Activated CD8-positive, alpha-beta T cell treated with anti-CD3 and anti-CD28 coated beads, Interleukin-2, amount 10 ng/mL, durations not matched to agents 7 days and 5 days (primary cell): ENCODE data around the gene TXNRD2. TPM values are rescaled to one million over a fixed set of nuclear protein-coding genes. Genes with fewer than 3 reads are reported as not detected.
A peak's percentile ranks its signal among the peaks of the same experiment; 100 is the strongest.

Experiments used
- ATAC-seq: fragments of 150-1000 bp; cut with Tn5 transposase; one replicate; pipeline ENCODE4 v1.10.0; 2021; ENCODE audit warnings: moderate library complexity
- CTCF ChIA-PET: fragments of 350-600 bp; sonication (Branson Sonifier 250); formaldehyde crosslinking; loops from one replicate; lab custom pipeline; 2021; ENCODE audit warnings: antibody characterized with exemption; lab: Charles Lee
- POLR2A ChIA-PET: fragments of 350-600 bp; sonication (Branson Sonifier 250); formaldehyde crosslinking; loops from one replicate; lab custom pipeline; 2021; ENCODE audit warnings: antibody characterized with exemption; lab: Charles Lee
- DNase-seq: peaks from one replicate; pipeline ENCODE4 v3.0.0-alpha.2; 2020
- H3K27ac Mint-ChIP-seq: one replicate; pipeline ENCODE4 v1.8.0; 2021; ENCODE audit warnings: mild to moderate bottlenecking, mixed read lengths
- H3K27me3 Mint-ChIP-seq: one replicate; pipeline ENCODE4 v1.8.0; 2021; ENCODE audit warnings: low read depth, mixed read lengths
- H3K36me3 Mint-ChIP-seq: one replicate; pipeline ENCODE4 v1.8.0; 2021; ENCODE audit warnings: low read depth, mixed read lengths
- H3K4me1 Mint-ChIP-seq: one replicate; pipeline ENCODE4 v1.8.0; 2021; ENCODE audit warnings: low read depth, mixed read lengths
- H3K4me3 Mint-ChIP-seq: one replicate; pipeline ENCODE4 v1.8.0; 2021; ENCODE audit warnings: mild to moderate bottlenecking, mixed read lengths
- H3K9me3 Mint-ChIP-seq: one replicate; pipeline ENCODE4 v1.8.0; 2022; ENCODE audit warnings: mixed read lengths; ENCODE audit not compliant: insufficient read depth
- total RNA-seq, 2 experiments: library from RNA; stranded (reverse); gene quantifications; one replicate each; pipeline ENCODE4 v1.2.3, GENCODE V29; 2021

Gene TXNRD2
- total RNA-seq, 2 experiments from 2014 or later: 16.1 to 19.3 TPM

- DNase-seq: no peak
- H3K4me1 Mint-ChIP-seq: peaks cover 42% of the 10 kb centered on the region
These were observed 89.3 kb downstream of the TXNRD2 start for GRCh38 chr22:19852177-19852781.

GRCh38 chr22:19851291-19852176, 90.1 kb downstream of the TXNRD2 start:
- Mint-ChIP-seq H3K27me3 (no peaks in the 10 kb centered on the region), H3K36me3 (peaks cover 47% of the 10 kb centered on the region), H3K4me1 (peaks cover 36% of the 10 kb centered on the region), H3K27ac (no peak overlapping the region), H3K9me3 (no peaks in the 10 kb centered on the region), H3K4me3 (peak overlapping the region; percentile 94)
- DNase-seq (no peak), ATAC-seq (no peak)
- ChIA-PET CTCF (interaction anchor here (1.0 to 1.5 kb wide), 2 partner anchors 9 to 59 kb away, joined by 3 to 4 read pairs; no protein-coding TSS in a partner anchor), POLR2A (no interaction called here)

More at GRCh38 chr22:19852177-19852781, 89.3 kb downstream of the TXNRD2 start:
- Mint-ChIP-seq H3K27ac (peak overlapping the region; percentile 47), H3K36me3 (peaks cover 41% of the 10 kb centered on the region), H3K27me3 (no peaks in the 10 kb centered on the region), H3K9me3 (no peaks in the 10 kb centered on the region), H3K4me3 (peak overlapping the region; percentile 94)
- CTCF ChIA-PET: interaction anchor here (0.6 to 1.5 kb wide), 3 partner anchors 10 to 320 kb away, joined by 3 to 4 read pairs (median 3); no protein-coding TSS in a partner anchor
- ATAC-seq: no peak
- POLR2A ChIA-PET: no interaction called here

DNA sequence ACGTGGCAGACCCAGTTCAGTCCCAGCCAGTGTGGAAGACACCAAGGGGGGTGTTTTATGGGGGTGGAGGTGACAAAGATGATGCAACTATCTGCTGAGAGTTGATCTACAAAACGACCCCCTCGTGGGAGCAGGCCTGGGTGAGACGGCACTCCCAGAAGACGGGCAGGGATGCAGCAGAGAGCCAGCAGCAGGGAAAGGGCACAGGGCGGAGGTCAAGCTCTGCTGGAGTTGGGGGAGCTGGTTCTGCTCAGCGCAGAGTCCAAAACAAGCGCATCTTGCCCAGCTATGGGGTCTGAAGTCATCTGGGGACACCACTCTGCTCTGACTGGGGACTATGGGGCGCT, 90.9 kb downstream of the TXNRD2 start:
- DNase-seq: no peak
- CTCF ChIA-PET: interaction anchor here (1.5 kb wide), 1 partner anchor 8 kb away, joined by 3 read pairs; no protein-coding TSS in a partner anchor
- Mint-ChIP-seq H3K27me3 (no peaks in the 10 kb centered on the region), H3K4me1 (peaks cover 31% of the 10 kb centered on the region), H3K4me3 (no peak overlapping the region), H3K36me3 (peaks cover 48% of the 10 kb centered on the region), H3K27ac (no peak overlapping the region), H3K9me3 (no peaks in the 10 kb centered on the region)
- POLR2A ChIA-PET: no interaction called here
- ATAC-seq: no peak

DNA sequence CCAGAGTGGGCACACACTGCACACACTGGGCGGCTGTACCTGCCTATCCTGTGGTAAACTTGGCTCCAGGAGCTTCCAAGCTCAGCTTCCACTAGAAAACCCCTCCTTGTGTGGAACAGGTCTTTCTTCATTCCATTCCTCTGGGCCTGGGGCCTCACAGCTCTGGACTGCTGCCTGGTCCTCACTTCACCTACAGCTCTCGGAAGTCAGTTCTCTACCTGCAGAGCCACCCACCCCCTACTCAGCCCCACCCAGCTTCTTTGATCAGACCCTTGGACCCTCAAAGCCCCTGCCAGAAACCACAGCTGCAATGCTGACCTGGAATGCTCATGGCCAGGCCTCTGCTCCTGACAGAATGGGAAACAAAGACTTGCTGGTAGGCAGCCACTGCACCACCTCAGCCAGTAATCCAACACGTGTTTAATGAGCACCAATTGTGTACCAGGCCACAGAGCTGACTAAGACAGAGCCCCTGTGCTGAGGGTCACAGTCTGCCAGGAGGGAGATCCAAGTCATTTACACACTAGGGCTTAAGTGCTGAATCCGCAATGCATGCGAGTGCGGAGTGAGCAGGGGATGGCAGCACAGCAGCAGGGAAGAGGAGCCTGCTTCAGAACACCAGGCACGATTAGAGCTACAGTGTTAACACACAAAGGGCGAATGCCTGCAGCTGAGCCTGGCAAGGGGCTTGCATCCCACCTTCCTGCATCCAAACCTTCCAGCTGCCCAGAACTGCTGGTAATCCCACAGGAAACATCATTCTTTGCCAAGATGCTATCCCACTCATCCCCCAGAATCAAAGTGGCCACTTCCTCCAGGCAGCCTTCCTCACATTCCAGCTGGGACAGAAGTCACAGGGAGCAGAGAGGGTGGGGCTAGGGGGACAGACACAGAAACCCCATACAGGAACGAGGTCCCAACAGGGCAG, 91.5 kb downstream of the TXNRD2 start:
- CTCF ChIA-PET: no interaction called here
- Mint-ChIP-seq H3K27me3 (no peaks in the 10 kb centered on the region), H3K27ac (no peak overlapping the region), H3K4me3 (no peak overlapping the region), H3K36me3 (peaks cover 48% of the 10 kb centered on the region), H3K4me1 (peaks cover 34% of the 10 kb centered on the region), H3K9me3 (no peaks in the 10 kb centered on the region)
- POLR2A ChIA-PET: interaction anchor here (1.0 kb wide), 1 partner anchor 37 kb away, joined by 3 read pairs; no protein-coding TSS in a partner anchor
- DNase-seq (no peak), ATAC-seq (no peak)

- Mint-ChIP-seq H3K9me3 (no peaks in the 10 kb centered on the region), H3K4me3 (no peak overlapping the region), H3K27ac (no peak overlapping the region), H3K4me1 (peaks cover 41% of the 10 kb centered on the region), H3K27me3 (no peaks in the 10 kb centered on the region), H3K36me3 (peaks cover 48% of the 10 kb centered on the region)
- ChIA-PET POLR2A (interaction anchor here (1.3 kb wide), 1 partner anchor 43 kb away, joined by 4 read pairs; no protein-coding TSS in a partner anchor), CTCF (no interaction called here)
- ATAC-seq (no peak), DNase-seq (no peak)
These were observed 93.1 kb downstream of the TXNRD2 start for GRCh38 chr22:19848298-19849224.

GRCh38 chr22:19847345-19847632, 94.3 kb downstream of the TXNRD2 start:
- H3K27ac Mint-ChIP-seq: no peak overlapping the region
- ChIA-PET POLR2A (no interaction called here), CTCF (no interaction called here)
- DNase-seq: no peak
- no peaks in the 10 kb centered on the region for H3K9me3 Mint-ChIP-seq
- peaks cover 28% of the 10 kb centered on the region for H3K4me1 Mint-ChIP-seq
- H3K36me3 Mint-ChIP-seq: peaks cover 40% of the 10 kb centered on the region
- ATAC-seq: no peak
- H3K27me3 Mint-ChIP-seq: no peaks in the 10 kb centered on the region
- H3K4me3 Mint-ChIP-seq: no peak overlapping the region

GRCh38 chr22:19846620-19847344, 94.8 kb downstream of the TXNRD2 start:
- H3K27me3 Mint-ChIP-seq: no peaks in the 10 kb centered on the region
- ChIA-PET CTCF (no interaction called here), POLR2A (no interaction called here)
- ATAC-seq: no peak
- H3K9me3 Mint-ChIP-seq: no peaks in the 10 kb centered on the region
- DNase-seq: no peak
- H3K27ac Mint-ChIP-seq: no peak overlapping the region
- no peak overlapping the region for H3K4me3 Mint-ChIP-seq
- H3K4me1 Mint-ChIP-seq: peaks cover 24% of the 10 kb centered on the region
- H3K36me3 Mint-ChIP-seq: peaks cover 37% of the 10 kb centered on the region

DNA sequence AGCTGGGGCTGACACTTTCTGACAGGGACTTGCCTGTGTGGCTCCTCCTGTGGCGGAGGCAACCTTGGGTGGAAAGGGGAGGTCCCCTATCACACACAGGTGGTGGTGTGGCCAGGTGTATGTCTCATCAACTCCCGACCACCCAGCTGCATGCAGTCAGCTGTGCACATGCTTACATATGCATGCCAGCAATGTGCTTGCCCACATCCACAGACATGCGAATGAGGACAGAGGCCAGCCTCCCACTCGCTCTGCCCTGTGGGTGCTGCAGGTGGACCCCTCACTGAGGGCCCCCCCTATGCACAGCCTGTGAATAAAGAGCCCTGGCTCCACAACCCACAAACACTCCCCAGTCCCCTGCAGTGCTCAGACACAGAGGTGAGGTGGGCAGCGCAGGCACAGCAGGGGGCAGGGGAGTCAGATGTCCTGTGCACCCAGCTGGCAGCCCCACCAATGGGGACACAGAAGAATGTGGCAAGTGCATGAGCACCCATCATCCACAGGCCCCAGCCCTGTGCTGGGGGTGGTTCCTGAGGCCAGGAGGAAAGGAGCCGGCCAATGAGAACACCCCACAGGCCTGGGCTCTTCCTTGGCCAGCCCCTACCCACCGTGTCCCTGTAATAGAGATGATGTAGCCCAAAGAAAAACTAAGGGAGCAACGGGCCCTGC, 96.4 kb downstream of the TXNRD2 start:
- POLR2A ChIA-PET: interaction anchor here (1.1 to 1.2 kb wide), 2 partner anchors 10 to 47 kb away, joined by 4 to 9 read pairs; partner anchors contain the start of genes GNB1L and RTL10
- H3K9me3 Mint-ChIP-seq: no peaks in the 10 kb centered on the region
- ATAC-seq: peak; percentile 7
- CTCF ChIA-PET: interaction anchor here (1.0 to 2.3 kb wide), 4 partner anchors 11 to 66 kb away, joined by 3 to 10 read pairs (median 6); no protein-coding TSS in a partner anchor
- H3K27ac Mint-ChIP-seq: peak overlapping the region; percentile 84
- peaks cover 24% of the 10 kb centered on the region for H3K4me1 Mint-ChIP-seq
- peak overlapping the region; percentile 43 for H3K4me3 Mint-ChIP-seq
- peaks cover 28% of the 10 kb centered on the region for H3K36me3 Mint-ChIP-seq
- no peak for DNase-seq
- no peaks in the 10 kb centered on the region for H3K27me3 Mint-ChIP-seq

DNA sequence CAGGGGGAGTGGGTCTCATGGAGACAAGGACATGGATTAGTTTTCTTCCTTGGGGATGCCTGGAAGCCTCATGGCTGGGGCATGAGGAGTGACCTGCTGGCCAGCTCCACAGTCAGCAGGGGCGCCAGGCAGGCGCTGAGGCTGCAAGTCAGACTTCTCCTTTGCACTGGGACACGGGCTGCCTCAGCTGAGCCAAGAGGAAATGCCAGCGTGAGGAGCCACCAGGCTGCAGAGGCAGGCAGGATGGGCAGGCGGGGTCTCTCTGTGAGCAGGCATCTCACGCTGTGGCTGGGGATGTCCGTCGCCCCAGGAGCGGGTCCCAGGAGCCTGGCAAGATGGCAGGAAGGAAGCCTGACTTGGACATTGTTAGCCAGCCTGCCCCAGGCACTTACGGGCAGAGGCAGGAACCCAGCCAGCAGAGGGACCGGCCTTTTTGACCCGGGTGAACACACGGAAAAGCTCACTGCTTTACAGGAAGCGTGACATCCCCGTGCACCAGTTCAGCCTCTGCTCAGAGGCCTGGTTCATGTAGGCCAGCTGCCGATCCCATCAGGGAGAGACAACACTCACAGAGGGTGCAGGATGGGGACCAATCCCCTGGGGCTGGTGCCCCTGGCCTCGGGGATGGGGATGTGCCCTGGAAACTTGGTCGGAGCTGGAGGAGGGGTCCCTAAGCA, 97.1 kb downstream of the TXNRD2 start:
- POLR2A ChIA-PET: interaction anchor here (0.8 to 1.2 kb wide), 3 partner anchors 10 to 66 kb away, joined by 3 to 9 read pairs (median 4); partner anchors contain the start of genes GNB1L and RTL10
- peak; percentile 70 for ATAC-seq
- no peaks in the 10 kb centered on the region for H3K9me3 Mint-ChIP-seq
- H3K4me3 Mint-ChIP-seq: peak overlapping the region; percentile 43
- peak; percentile 46 for DNase-seq
- H3K27ac Mint-ChIP-seq: peak overlapping the region; percentile 84
- CTCF ChIA-PET: interaction anchor here (1.0 to 2.3 kb wide), 4 partner anchors 11 to 66 kb away, joined by 3 to 10 read pairs (median 6); no protein-coding TSS in a partner anchor
- H3K27me3 Mint-ChIP-seq: no peaks in the 10 kb centered on the region
- H3K4me1 Mint-ChIP-seq: peaks cover 21% of the 10 kb centered on the region
- peaks cover 23% of the 10 kb centered on the region for H3K36me3 Mint-ChIP-seq
